NCI-H146 (cell line): ENCODE data around the gene MAST4.

ENCODE experiments used
- DNase-seq: peaks from one replicate; lab custom pipeline; 2025; lab: John Stamatoyannopoulos, UW

The MAST4 gene

DNA sequence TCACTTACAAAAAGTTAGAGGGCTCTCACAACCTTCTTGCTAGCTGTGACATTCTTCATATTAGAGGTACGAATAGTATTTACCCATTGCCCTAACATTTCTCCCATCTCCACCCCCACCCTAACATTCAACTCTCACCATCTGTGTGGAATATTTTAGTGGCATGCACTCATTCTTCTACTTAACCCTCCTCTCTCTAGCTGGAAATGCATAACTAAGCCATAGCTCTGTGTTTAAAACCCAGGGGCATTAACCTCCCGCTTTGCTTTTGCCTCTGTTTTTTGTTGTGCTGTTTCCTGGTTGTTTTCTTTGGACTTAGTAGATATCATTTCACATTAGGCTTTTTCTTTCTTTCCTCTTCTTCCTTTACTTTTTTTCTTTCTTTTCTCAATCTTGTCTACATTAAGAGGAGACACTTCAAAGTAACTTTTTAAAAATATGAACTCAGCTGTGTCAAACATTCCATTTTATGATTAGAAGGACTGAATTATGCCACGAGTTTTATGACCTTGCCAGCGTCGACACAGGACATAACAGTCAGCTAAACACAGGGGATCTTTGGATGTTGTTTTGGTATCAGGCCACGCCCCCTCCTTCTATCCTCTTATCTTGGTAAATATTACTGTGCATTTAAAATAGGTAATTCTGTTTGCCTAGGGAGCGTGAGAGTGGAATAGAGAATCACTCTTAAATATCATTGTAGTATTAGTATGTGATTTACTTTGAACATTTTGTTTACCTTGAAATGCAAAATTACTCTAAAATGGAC, 364.4 kb downstream of the MAST4 start:
- peak; percentile 61 for DNase-seq

GRCh38 chr5:66963559-66963971, 367.4 kb downstream of the MAST4 start:
- DNase-seq: no peak

DNA sequence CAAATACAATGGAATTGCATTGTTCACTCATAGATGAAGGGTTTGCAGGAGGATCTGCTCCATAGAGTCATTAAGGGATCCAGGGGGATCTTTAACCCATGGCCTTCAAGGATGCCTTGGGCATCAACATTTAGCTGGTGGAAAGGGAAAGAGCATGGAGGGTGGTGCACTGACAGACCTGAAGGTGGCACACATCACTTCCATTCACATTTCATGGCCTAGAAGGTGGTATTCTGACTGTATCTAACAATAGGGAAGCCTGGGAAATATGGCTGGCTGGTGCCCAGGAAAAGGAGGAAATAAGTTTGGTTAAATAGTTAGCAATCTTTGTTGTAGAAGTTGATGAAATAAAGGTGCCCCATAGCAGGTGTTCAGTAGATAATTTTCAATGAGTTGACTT, 370.2 kb downstream of the MAST4 start:
- DNase-seq: no peak

- DNase-seq: no peak
These were observed 370.9 kb downstream of the MAST4 start for GRCh38 chr5:66967102-66967501.

GRCh38 chr5:66967826-66968262, 371.7 kb downstream of the MAST4 start:
- DNase-seq: no peak

- DNase-seq: no peak
These were observed 373.3 kb downstream of the MAST4 start for GRCh38 chr5:66969484-66969883.

GRCh38 chr5:66969963-66970362, 373.8 kb downstream of the MAST4 start:
- no peak for DNase-seq

DNA sequence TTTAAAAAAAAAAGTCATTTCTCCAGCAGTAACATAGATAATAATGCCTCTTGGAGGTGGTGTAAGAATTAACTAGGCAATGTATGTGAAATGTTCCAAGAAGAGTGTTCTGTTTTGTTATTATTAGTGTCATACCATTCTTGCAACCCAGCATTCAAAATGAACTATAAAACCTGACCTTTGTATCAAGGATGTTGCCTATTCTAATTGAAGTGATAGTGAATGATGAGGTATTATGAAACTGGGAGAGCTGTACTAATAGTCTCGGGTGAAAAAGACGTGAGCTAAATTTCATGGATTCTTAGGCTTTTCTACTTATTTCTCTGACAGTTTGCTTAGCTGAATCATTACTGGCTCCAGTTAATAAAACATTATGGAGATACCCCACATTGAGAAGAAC, 375.8 kb downstream of the MAST4 start:
- no peak for DNase-seq

DNA sequence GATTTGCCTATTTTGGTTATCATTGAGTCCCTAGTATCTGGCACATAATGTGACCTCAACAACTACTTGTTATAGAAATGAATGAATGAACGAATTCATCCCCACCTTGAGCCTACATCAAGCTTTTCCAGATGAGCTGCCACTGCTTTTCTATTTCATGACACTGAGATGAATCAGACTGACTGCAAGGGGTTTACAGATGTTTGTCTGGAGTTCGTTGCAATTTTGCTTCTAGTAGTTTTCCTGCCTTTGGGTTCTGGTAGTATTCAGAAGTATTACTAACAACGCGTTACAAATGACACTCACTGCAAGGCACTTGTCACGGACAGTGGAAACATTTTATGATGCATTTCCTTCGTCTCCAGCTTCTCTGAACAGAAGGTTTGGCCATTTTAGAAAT, 378.1 kb downstream of the MAST4 start:
- no peak for DNase-seq

DNA sequence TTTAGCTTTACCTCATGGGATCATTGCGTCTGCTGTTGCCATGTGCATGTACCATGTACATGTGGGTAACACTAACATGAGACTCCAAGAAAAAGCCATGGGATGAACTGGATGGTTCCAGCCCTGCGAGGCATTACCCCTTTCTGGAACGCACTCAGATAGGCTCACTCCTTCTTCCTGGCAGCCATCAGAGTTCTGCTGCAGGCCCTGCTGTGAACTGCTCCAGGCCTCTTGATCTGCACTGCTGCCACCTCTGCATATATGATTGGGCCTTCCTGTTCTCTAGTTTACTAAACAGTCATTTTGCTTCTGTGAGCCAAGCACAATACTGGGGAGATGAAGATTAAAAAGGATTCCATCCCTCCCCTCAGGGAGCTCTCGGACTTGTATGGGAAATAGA, 379.9 kb downstream of the MAST4 start:
- no peak for DNase-seq

DNA sequence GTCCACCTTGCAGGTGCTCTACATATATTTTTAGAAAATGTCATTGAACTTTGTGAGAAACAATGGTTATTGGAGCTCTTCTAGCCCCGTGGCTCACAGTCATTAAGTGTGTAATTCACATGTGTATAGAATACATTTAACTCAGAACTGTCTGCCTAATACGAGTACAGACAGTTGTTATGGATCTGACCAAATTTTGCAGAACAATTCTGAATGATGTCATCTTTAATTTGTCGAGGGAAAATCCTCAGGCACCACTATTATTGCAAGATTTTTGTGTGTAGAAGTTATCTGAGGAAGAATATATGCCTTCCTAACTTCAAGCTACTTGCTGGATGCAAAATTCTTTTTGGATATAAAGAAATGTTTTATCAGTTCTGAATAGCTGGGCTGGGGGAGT, 383.5 kb downstream of the MAST4 start:
- no peak for DNase-seq

DNA sequence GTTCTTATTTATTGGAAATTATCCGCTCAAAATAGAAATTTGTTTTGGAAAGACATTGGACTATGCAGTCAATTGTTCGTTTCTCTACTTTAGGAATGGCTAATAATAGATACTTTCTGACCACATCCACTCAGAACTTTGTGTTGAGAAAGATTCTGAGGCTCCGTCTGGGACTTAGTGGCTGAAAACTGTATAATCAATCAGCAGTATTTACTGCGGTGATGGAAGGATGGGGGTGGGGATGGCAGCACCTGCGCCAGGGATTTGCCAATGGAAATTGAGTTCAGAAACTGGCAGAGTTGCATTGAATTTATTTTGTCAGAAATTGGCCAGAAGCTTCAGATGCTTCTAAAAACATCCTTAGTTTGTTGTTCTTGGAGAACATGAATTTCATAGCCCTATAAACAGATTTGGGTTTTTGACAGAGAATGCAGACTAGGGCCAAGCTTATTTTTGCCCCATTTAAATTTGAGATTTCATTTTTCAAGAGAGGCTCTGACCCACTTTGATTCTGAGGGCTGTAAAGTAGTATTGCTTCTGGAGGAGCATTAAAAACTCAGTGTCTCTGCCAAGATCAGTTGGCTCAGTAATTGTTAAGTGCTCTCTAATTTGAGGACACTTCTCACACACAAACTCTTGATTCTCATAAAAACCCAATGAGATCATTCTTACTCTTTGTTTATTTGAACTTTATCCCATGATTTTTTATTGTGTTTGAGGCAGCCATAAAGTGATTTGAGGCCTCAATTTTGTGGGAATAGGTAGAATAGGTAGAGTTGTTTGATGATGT, 385.3 kb downstream of the MAST4 start:
- no peak for DNase-seq

- DNase-seq: no peak
These were observed 385.8 kb downstream of the MAST4 start for GRCh38 chr5:66982056-66982387.

DNA sequence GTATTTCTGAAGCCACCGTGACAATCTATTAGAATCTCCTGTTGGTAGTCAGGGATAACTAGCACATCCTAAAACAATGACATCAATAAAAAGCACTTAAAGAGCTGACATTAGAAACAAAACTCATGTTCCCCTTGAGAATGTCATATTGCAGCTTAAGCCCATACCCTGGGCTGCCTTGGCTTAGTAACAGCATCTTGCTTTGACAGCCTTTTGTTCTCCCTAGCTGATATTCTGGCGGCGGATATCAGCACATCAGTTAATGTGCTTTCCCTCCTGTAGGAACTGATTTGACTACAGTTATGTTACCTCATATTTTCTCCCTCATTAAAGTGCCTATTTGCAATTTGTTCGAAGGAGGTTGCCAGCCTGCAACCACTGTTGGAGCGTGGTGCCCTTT, 386.3 kb downstream of the MAST4 start:
- no peak for DNase-seq

DNA sequence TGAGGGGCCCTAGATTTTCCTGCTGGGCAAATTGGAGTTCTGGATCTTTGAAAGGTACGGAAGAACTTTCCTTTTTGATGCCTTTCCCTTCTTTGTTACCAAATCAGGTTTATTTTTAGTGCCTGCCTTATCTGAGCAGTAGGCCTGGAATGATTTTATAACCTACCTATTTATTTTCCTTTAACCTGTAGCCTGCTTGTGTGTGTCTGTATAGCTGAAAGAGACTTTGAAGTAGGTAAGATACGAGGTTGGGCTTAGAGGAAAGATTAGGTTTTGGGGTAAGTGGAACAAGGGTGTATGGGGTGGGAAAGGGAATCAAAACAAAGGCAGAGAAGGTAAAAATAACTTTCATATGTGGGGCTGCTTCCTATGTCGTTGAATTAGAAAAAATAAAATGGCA, 389.2 kb downstream of the MAST4 start:
- DNase-seq: no peak

DNA sequence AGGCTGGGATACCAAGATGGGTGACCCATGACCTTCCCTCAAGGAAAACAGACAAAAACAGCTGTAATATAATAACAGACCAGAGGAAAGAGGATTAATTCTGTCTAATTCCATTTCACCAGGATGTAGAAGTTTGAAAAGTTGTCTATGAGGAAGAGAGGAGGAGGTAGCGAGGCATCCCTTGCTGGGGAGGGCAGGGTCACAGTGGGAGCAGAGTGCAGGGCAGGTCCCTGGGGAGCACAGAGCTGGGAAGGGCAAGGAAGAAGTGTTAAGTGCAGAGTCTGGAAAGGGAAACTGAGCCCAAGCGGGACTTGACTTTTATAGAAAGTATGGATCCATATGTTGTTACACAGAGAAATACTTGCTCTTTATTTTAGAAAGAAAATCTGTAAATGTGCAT, 389.8 kb downstream of the MAST4 start:
- no peak for DNase-seq

DNA sequence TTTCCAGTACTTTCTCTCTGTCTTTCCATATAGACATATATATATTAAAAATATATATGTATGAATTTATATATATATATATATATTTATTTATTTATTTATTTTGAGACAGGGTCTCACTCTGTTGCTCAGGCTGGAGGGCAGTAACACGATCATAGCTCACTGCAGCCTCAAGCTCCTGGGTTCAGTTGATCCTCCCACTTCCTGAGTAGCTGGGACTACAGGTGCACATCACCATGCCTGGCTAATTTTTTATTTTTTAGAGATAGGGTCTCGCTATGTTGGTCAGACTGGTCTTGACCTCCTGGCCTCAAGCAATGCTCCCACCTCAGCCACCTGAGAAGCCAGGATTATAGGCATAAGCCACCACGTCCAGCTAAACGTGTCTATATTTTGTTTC, 390.3 kb downstream of the MAST4 start:
- no peak for DNase-seq

GRCh38 chr5:66987126-66987525, 390.9 kb downstream of the MAST4 start:
- DNase-seq: no peak

DNA sequence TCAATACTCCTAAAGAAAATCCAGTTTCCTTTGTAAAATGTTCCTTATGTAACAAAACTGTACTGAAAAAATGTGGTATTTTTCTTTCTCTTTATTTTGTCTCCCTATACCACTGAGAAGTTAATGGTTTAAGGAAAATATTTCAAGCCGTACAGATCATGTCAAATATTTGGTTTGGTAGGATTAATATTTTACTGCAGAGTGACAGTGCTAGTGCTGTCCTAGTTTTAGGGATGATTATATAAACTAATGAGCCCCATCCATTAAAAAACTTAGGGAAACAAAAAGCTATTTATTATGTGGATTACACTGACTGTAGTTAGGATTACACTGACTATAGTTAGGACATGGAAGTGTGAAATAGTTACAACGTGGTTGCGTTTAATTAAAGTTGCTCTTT, 391.3 kb downstream of the MAST4 start:
- DNase-seq: no peak

GRCh38 chr5:66987949-66988838, 392.0 kb downstream of the MAST4 start:
- peak; percentile 32 for DNase-seq

DNA sequence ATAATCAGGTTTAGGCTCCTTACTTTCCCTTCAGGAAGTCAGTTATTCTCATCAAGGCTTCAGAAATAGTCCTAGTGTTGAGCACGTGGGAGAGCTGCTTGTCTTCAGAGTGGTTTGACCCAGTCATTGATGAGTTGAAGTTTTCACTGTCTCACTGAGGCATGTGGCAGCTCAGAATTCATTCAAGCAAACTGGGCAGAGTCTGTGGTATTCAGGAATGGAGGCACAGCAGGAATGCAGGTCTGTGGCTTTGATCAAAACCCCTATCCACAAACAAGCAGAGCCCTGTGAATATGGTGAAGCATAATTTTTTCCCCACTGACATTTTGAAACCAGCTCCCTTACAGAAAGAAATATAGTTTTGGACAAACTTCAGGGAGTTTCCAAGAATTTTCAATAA, 393.1 kb downstream of the MAST4 start:
- no peak for DNase-seq

DNA sequence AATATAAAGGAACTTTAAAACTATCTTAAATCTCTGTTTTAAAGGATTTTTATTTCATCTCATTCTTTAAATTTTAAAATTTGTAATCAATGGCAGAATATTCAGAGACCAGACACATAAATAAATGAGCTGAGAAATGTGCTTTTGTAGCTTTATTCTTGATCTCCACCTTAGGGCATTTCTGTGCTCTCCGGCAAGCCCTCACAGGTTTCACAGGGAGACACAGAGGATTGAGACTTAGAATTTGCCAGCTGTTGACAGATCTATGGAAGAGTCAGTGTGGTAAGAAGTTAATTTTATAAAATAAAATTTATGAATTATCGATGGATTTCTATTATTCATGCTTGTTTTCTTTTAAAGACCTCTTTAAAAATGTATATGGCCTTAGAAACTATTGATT, 393.6 kb downstream of the MAST4 start:
- DNase-seq: no peak

DNA sequence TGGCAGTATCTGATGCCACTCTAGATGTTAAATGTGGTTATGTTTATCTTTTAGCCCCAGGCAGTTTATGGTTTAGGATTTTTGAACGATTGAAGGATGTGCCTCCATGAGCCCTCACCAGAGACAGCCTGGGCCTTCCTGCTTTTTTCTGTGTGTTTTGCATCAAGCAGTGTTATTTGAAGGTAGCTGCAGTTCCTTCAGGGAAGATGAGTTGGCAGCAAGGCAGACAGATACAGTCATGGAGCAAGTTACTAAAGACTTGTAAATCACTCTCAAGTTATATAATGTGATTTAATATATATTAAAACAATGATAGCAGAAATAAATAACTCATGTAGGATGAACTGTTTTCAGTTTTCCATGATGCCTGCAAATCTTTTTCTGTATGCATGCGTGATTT, 395.6 kb downstream of the MAST4 start:
- DNase-seq: no peak
